Fibroblast of mammary gland (primary cell): ENCODE measurements around the gene SPI1.
A peak's percentile ranks its signal among the peaks of the same experiment; 100 is the strongest.

Experiments
- DNase-seq: peaks from one replicate; pipeline ENCODE4 v3.0.0-alpha.2; 2010; ENCODE audit warnings: low read depth
- H3K4me3 ChIP-seq: 2 replicates; pipeline ENCODE4 v1.5.1; 2011; ENCODE audit warnings: low read depth, mild to moderate bottlenecking, low read length, moderate library complexity; ENCODE audit not compliant: control insufficient read depth
- TF ChIP-seq, protein P1 (sequence below): conservative IDR thresholded peaks from 2 replicates; pipeline ENCODE4 v1.5.1; 2011; ENCODE audit warnings: low read depth, low read length, inconsistent platforms; ENCODE audit not compliant: control insufficient read depth, insufficient read depth

The SPI1 gene

DNA sequence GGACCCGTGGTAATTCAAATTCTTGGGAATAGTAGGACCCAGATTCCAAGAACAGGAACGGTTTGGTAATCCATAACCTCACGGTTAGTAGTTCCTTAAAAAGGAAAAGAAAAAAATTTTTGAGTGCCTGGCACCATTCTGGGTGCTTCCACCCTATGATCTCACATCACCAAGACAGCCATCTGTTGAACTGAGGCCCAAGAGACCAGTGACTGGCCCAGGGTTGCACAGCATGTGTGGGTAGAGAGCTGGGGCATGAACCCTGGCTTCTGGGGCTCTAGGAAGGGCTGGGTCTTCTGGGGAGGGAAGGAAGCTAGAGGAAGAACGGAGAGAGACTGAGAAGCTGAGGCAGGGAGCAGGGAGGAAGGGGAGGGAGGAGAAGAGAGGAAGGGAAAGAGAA lies 4.7 kb upstream of the SPI1 start:
- TF ChIP-seq, protein P1, sequence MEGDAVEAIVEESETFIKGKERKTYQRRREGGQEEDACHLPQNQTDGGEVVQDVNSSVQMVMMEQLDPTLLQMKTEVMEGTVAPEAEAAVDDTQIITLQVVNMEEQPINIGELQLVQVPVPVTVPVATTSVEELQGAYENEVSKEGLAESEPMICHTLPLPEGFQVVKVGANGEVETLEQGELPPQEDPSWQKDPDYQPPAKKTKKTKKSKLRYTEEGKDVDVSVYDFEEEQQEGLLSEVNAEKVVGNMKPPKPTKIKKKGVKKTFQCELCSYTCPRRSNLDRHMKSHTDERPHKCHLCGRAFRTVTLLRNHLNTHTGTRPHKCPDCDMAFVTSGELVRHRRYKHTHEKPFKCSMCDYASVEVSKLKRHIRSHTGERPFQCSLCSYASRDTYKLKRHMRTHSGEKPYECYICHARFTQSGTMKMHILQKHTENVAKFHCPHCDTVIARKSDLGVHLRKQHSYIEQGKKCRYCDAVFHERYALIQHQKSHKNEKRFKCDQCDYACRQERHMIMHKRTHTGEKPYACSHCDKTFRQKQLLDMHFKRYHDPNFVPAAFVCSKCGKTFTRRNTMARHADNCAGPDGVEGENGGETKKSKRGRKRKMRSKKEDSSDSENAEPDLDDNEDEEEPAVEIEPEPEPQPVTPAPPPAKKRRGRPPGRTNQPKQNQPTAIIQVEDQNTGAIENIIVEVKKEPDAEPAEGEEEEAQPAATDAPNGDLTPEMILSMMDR = no peak
- DNase-seq = peak; percentile 26
- H3K4me3 ChIP-seq = no peak overlapping the region

DNA sequence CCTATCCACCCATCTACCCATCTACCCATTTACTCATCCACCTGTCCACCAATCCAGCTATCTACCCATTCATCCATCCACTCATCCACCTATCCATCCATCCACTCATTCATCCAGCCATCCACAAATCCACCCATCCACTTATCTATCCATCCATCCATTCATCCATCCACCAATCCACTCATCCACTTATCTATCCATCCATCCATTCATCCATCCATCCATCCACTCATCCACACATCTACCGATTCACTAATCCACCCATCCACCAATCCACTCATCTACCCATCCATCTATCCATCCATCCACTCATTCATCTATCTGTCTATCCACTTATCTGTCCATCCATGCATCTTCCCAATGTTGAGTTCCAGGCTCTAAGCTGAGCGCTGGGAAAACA lies 1.7 kb upstream of the SPI1 start:
- no peak for DNase-seq
- H3K4me3 ChIP-seq = no peak overlapping the region
- TF ChIP-seq, protein P1 = no peak

DNA sequence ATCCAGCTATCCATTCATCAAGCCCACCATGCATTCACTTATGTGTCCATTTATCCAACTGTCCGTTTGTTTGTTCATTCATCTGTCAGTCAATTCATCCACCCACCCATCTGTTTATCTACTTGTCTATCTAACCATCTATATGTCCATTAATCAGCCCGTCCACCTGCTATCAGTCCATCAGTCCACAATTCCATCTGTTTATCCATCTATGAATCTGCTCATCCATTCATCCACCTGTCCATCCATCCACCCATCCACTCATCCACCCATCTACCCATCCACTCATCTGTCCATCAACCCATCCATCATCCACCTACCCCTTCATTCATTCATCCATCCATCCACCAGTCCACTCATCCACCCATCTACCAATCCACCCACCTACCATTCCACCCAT lies 970 bp upstream of the SPI1 start:
- TF ChIP-seq, protein P1 = no peak
- no peak overlapping the region for H3K4me3 ChIP-seq
- no peak for DNase-seq

DNA sequence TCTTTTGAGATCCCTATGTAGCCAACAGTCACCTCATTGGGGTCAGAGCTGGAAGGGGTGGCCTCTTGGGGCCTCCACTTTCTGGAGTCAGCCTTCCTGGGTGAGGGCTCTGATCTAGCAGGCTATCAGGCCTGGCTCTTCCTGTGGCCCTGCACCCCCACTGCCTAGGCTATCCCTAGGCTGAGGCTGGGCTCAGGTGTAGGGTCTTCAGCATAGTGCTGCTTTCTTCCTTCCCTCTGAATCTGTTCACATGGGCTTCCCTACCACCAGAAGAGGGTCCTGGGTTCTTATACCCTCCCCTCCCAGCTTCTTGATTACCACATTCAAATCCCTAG lies 456 bp upstream of the SPI1 start:
- H3K4me3 ChIP-seq = no peak overlapping the region
- no peak for DNase-seq
- TF ChIP-seq, protein P1 = no peak

DNA sequence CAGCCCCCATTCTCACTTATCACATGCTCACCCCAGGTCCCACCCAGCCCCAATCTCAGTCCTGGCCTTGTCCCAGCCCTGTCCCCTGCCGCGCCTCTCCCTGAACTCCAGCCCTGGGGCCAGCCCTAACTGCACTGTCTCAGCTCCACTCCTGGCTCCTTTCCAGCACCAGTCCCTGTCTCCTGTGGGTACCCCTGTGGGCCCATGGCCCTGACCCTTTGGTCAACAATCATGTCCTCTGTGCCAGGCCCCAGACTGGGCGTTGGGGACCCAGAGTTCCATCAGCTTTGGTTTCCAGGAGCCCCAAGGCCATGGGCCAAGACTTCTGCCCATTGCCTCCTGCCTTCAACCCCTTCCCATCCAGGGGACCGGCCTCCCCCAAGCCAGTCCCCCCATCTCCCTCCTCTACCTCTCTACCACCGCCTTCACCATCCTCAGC lies 757 bp downstream of the SPI1 start:
- TF ChIP-seq, protein P1 = no peak
- DNase-seq = no peak
- H3K4me3 ChIP-seq = no peak overlapping the region

DNA sequence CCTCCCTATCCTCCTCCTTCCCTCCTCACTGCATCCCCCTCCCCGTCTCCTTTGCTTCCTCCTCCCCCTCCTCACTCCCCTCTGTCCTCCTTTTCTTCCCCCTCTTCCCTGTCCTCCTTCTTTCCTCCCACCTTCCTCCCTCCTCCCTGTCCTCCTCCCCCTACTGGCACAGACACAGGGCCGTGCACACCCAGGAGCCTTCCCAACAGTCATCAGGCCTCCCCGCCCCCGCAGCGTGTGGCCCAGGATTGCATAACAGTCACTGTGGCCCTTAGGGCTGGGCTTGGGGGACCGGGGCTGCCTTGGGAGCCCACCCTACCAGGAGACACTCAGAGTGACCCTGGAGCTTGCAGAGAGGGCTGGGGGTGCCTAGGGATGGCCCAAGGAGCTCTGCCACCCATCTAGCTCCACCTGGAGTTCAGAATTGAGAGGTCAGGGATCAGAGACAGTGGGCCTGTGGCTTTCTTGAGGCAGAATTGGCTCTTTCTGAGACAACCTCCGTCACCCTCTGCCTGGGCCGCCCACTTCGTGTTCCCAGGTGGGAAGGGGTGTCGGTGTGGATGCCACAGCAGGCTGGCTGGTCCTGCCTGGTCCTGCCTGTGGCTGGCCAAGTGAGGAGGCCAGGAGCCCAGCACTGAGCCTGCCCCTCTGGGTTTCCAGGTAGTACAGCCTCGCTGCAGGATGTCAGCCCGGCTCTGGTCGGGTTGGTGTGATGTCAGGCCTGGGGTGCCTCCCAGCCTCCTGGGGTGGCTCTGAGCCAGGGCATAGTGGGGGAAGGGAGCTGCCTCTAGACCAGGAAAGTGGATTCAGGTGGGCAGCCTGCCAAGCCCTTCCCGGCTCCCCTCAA lies 1.6 kb downstream of the SPI1 start:
- no peak overlapping the region for H3K4me3 ChIP-seq
- TF ChIP-seq, protein P1 = no peak
- DNase-seq = peak; percentile 22

DNA sequence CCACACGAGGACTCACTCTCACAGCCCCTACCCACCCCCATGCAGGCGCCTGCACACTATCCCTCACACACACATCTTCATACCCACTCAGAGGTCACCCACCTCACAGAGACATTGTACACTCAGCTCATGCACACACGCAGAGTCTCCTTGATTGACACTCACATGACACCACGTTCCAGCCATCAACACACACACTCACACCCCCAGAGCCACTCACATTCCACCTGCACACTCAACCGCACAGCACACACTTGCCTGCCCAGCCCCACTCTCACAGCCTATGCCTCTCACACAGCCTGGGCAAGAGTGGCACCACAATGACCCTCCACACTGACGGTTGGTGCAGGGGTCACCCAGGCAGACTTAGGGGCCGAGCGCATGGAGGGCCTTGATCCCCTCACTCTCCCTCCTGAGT lies 2.2 kb downstream of the SPI1 start:
- H3K4me3 ChIP-seq = no peak overlapping the region
- DNase-seq = no peak
- TF ChIP-seq, protein P1 = no peak
